Measurements from ENCODE around the gene TLR3. TPM values are rescaled to one million over a fixed set of nuclear protein-coding genes. Genes with fewer than 3 reads are reported as not detected.
A peak's percentile ranks its signal among the peaks of the same experiment; 100 is the strongest.

The TLR3 gene
- polyA plus RNA-seq, 3 donors: 0.09 TPM; not detected in 2

- Histone ChIP-seq H4K20me1 (ENCODE audit: insufficient read depth, low read length) (no peaks in the 10 kb centered on the region), H3K4me2 (replicated peaks; ENCODE audit: extremely low read depth, low read length, poor library complexity, severe bottlenecking) (no peak overlapping the region), H3K36me3 (replicated peaks in 1 of 2; ENCODE audit: control insufficient read depth in 1 of 2, insufficient read depth in 2 of 2, low read length in 2 of 2) (no peaks in the 10 kb centered on the region), H3K4me1 (ENCODE audit: control insufficient read depth in 1 of 2, insufficient read depth in 2 of 2, low read length in 2 of 2) (no peaks in the 10 kb centered on the region), H2AFZ (ENCODE audit: insufficient read depth, low read depth, low read length, poor library complexity, severe bottlenecking) (no peak overlapping the region), H3K4me3 (replicated peaks in 1 of 3; ENCODE audit: low read depth in 2 of 3, low read length in 3 of 3) (no peak overlapping the region), H3K27me3 (ENCODE audit: control insufficient read depth in 2 of 2, insufficient read depth in 2 of 2, low read length in 2 of 2) (peaks cover 0 to 3% of the 10 kb centered on the region in 2 donors), H3K9ac (ENCODE audit: insufficient read depth, low read length, poor library complexity, severe bottlenecking) (no peak overlapping the region), H3K27ac (ENCODE audit: low read depth in 1 of 2, low read length in 2 of 2) (no peak overlapping the region), H3K79me2 (ENCODE audit: insufficient read depth, low read length) (no peaks in the 10 kb centered on the region), H3K9me3 (replicated peaks in 1 of 2; ENCODE audit: control insufficient read depth in 1 of 2, insufficient read depth in 1 of 2, low read length in 2 of 2) (no peaks in the 10 kb centered on the region)
- 90% methylated on average over 15 of the region's 17 CpGs for WGBS (ENCODE audit: insufficient coverage)
- peaks cover 0 to 1% (median 0%) of the 10 kb centered on the region in 7 donors for H3K9me3 Mint-ChIP-seq
- TF ChIP-seq, protein P1, sequence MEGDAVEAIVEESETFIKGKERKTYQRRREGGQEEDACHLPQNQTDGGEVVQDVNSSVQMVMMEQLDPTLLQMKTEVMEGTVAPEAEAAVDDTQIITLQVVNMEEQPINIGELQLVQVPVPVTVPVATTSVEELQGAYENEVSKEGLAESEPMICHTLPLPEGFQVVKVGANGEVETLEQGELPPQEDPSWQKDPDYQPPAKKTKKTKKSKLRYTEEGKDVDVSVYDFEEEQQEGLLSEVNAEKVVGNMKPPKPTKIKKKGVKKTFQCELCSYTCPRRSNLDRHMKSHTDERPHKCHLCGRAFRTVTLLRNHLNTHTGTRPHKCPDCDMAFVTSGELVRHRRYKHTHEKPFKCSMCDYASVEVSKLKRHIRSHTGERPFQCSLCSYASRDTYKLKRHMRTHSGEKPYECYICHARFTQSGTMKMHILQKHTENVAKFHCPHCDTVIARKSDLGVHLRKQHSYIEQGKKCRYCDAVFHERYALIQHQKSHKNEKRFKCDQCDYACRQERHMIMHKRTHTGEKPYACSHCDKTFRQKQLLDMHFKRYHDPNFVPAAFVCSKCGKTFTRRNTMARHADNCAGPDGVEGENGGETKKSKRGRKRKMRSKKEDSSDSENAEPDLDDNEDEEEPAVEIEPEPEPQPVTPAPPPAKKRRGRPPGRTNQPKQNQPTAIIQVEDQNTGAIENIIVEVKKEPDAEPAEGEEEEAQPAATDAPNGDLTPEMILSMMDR (IDR thresholded peaks at IDR 0.05): no peak
- peak overlapping the region in 1 of 7 donors; percentile 16 for H3K27ac Mint-ChIP-seq
- H3K27me3 Mint-ChIP-seq (ENCODE audit: low read depth in 3 of 3): peaks cover 5 to 14% (median 7%) of the 10 kb centered on the region in 3 donors
- H3K4me3 Mint-ChIP-seq: no peak overlapping the region
- intact Hi-C loops (cut with micrococcal nuclease): no loop called here
- DNase-seq: no peak
- no peaks in the 10 kb centered on the region for H3K4me1 Mint-ChIP-seq
- no peaks in the 10 kb centered on the region for H3K36me3 Mint-ChIP-seq
Observed at GRCh38 chr4:186020106-186020792, 48.7 kb upstream of the TLR3 start.

- Mint-ChIP-seq H3K36me3 (no peaks in the 10 kb centered on the region), H3K27ac (no peak overlapping the region), H3K4me3 (no peak overlapping the region), H3K27me3 (ENCODE audit: low read depth in 3 of 3) (peaks cover 5 to 14% (median 7%) of the 10 kb centered on the region in 3 donors), H3K9me3 (peaks cover 0 to 1% (median 0%) of the 10 kb centered on the region in 7 donors), H3K4me1 (no peaks in the 10 kb centered on the region)
- WGBS (ENCODE audit: insufficient coverage): 91% methylated on average over 9 of the region's 15 CpGs
- DNase-seq: no peak
- Histone ChIP-seq H3K4me1 (ENCODE audit: control insufficient read depth in 1 of 2, insufficient read depth in 2 of 2, low read length in 2 of 2) (no peaks in the 10 kb centered on the region), H3K36me3 (replicated peaks in 1 of 2; ENCODE audit: control insufficient read depth in 1 of 2, insufficient read depth in 2 of 2, low read length in 2 of 2) (no peaks in the 10 kb centered on the region), H3K9me3 (replicated peaks in 1 of 2; ENCODE audit: control insufficient read depth in 1 of 2, insufficient read depth in 1 of 2, low read length in 2 of 2) (no peaks in the 10 kb centered on the region), H4K20me1 (ENCODE audit: insufficient read depth, low read length) (no peaks in the 10 kb centered on the region), H3K4me2 (replicated peaks; ENCODE audit: extremely low read depth, low read length, poor library complexity, severe bottlenecking) (no peak overlapping the region), H3K27me3 (ENCODE audit: control insufficient read depth in 2 of 2, insufficient read depth in 2 of 2, low read length in 2 of 2) (no peaks in the 10 kb centered on the region), H2AFZ (ENCODE audit: insufficient read depth, low read depth, low read length, poor library complexity, severe bottlenecking) (no peak overlapping the region), H3K9ac (ENCODE audit: insufficient read depth, low read length, poor library complexity, severe bottlenecking) (no peak overlapping the region), H3K27ac (ENCODE audit: low read depth in 1 of 2, low read length in 2 of 2) (no peak overlapping the region), H3K79me2 (ENCODE audit: insufficient read depth, low read length) (no peaks in the 10 kb centered on the region), H3K4me3 (replicated peaks in 1 of 3; ENCODE audit: low read depth in 2 of 3, low read length in 3 of 3) (no peak overlapping the region)
- intact Hi-C loops (cut with micrococcal nuclease): no loop called here
- TF ChIP-seq, protein P1 (IDR thresholded peaks at IDR 0.05): no peak
Observed at GRCh38 chr4:186020793-186021407, 48.1 kb upstream of the TLR3 start.
